Activated CD4-positive, alpha-beta T cell treated with anti-CD3 and anti-CD28 coated beads for 48 hours (primary cell): Measurements from ENCODE around the gene FOLR2.

Experiments used
- DNase-seq: peaks from one replicate; pipeline ENCODE4 v3.0.0-alpha.2; 2020

The FOLR2 gene

DNA sequence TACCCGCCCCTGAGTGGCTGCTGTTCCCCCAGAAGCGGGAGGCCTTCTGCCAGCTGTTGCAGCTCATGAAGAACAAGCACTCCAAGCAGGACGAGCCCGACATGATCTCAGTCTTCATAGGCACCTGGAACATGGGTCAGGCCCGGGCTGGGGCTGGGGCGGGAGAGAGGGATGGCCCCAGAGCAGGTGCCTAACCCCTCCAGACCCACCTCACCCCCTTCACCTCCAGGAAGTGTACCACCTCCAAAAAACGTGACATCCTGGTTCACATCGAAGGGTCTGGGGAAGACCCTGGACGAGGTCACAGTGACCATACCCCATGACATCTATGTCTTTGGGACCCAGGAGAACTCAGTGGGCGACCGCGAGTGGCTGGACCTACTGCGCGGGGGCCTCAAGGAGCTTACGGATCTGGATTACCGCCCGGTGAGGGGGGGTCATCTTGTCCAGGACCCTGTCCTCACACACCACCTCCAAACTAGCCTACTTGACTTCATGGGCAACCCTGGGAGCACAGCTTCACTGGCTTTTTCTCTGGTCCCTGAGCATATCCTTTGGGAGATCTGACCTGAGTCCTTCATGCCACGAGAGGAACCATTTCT is 14.3 kb downstream of the FOLR2 start:
- no peak for DNase-seq

DNA sequence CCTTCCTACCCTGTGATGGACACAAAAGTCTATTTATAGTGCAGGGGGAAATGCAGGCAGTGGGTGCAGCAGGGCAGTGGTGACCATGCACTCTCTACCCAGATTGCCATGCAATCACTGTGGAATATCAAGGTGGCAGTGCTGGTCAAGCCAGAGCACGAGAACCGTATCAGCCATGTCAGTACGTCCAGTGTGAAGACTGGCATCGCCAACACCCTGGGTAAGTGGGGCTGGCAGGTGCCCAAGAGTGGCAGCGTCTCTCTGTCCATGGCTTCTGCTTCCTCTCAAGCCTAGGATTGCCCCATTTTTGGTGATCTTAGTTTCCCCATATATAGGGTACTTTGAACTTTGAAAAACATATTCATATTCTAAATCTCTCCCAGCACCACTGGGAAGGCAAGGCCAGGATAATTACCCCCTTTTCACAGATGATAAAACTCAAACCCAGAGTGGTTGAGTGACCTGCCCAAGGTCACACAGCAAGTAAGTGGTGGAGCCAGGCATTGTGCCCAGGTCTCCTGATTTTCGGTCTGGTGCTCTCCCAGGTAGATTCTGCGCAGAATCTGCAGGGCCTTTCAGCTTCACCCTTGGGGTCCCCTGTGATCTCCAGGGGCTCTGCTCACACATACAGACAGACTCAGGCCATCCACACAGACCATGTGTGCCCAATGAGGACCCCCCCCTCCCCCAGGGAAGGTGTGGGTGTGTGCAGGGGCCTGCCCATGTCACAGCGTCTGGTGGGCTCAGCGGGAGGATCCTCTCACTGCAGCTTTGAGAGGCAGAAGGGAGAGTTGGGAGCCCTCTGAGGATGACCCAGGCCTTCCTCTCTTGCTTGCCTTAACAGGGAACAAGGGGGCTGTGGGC is 15.0 kb downstream of the FOLR2 start:
- no peak for DNase-seq

DNA sequence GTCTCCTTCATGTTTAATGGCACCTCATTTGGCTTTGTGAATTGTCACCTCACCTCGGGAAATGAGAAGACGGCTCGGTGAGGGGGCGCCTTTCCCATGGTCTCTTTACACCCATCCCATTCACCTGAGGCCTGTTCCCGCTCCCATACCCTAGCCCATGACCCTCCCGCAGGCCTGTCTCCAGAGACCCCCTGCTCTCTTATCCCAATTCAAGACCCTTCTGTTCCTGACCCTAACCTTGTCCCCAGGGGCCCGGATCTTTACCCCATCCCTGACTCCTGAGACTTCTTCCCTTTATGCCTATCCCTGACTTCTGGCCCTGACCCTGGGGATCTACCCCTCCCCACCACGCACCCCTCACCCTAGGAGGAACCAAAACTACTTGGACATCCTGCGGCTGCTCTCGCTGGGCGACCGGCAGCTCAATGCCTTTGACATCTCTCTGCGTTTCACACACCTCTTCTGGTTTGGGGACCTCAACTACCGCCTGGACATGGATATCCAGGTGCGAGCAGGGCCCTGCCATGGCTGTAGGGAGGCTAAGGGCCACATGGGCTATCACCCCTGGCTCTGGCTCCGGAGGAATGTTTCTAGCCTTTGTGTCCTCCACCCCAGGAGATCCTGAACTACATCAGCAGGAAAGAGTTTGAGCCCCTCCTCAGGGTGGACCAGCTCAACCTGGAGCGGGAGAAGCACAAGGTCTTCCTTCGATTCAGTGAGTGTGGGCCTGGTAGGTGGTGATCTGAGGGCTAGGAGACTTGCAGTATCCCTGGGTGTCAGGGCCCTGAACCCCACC is 15.9 kb downstream of the FOLR2 start:
- no peak for DNase-seq

DNA sequence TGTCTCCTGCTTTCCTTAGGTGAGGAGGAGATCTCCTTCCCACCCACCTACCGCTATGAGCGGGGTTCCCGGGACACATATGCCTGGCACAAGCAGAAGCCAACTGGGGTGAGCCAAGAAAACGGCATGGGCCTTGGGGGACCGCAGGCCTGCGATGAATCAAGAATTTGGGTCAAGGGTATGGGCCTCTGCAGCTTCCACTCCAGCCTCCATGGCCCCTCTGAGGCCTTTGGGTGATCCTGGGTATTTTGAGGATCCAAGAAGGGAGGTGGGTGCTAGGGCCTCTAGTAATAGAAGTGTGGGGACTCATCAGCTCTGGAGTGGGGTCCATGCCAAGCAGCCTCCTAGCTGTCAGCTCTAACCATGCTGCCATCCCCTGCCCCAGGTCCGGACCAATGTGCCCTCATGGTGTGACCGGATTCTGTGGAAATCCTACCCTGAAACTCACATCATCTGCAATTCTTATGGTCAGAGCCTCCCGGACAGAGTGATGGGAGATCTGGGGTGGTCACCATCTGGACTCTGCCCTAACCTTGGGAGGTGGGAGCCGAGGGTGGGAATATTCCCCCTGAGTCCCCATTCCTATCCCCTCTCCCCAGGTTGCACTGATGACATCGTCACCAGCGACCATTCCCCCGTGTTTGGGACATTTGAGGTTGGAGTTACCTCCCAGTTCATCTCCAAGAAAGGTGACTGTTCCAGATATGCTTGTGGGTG is 16.6 kb downstream of the FOLR2 start:
- DNase-seq: no peak

DNA sequence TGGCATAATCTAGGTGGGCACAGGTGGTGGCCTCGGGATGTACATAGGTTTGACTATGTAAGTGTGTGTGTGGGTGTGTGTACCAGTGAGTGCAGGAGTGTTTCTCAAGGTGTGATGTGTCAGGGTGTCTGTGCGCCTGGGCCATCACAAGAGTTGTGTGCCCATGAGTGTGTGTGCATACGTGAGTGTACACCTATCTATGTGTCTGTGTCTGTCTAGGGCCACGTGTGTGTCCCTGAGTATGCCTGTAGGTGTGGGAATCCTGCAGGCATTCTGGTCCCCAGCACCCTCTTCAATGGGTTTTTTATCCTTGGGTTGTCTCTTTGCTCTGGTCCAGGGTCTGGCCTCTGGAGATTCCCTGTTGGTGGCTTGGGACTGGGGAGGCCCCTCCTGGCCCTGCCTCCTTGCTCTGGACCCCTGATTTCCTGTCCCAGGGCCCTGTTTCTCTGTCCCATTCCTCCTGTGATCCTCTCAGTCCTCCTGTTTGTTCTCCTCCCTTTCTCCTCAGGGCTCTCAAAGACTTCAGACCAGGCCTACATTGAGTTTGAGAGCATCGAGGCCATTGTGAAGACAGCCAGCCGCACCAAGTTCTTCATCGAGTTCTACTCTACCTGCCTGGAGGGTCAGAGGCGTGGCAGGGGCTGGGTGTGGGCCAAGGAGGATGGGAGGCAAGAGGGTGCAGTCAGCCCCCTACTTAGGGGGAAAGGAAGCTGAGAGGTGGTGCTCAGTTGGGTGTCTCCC is 17.3 kb downstream of the FOLR2 start:
- DNase-seq: no peak

DNA sequence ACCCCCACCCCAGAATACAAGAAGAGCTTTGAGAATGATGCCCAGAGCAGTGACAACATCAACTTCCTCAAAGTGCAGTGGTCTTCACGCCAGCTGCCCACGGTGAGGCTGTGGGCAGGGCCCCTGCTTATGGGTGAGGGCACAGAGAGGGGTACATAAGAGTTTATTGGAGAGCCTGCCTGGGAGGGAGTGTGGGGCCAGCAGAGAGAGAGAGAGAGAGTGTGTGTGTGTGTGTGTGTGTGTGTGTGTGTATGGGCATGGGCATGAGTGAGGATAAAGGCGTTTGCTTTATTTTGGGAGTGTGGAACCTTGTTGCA is 17.9 kb downstream of the FOLR2 start:
- no peak for DNase-seq

DNA sequence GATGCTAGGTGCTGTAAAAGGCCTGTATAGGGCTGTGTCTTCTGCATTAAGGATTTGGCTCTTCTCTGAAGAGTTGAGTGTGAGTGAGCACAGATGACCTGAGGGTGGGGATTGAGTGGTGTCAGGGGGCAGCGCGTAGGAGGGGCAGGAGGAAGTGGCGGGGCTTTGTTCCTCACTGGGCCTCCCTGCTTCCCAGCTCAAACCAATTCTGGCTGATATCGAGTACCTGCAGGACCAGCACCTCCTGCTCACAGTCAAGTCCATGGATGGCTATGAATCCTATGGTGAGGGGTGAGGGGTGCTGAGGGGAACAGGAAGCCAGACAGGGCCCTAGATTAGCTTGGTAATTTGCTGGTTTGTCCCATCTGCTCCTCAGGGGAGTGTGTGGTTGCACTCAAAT is 18.3 kb downstream of the FOLR2 start:
- no peak for DNase-seq

DNA sequence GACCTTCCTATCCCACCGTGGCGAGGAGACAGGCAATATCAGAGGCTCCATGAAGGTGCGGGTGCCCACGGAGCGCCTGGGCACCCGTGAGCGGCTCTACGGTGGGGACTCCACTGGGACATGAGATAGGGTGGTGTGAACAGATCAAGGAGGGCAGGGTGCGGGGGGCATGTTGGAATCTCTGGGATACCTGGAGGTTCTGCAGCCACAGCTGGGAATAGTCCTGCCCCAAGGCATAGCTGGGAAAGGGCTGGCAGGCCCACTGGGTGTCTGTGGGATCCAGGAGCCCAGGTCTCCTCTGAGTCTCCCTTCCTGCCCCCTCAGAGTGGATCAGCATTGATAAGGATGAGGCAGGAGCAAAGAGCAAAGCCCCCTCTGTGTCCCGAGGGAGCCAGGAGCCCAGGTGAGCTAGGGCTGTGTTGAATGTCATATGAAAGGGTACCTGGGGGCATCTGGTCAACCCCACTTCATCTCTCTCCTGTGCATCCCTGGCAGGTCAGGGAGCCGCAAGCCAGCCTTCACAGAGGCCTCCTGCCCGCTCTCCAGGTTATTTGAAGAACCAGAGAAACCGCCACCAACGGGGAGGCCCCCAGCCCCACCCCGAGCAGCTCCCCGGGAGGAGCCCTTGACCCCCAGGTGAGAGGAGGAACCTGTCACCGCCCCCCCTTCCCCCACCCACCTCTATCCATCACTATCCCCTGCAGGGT is 18.9 kb downstream of the FOLR2 start:
- DNase-seq: no peak

DNA sequence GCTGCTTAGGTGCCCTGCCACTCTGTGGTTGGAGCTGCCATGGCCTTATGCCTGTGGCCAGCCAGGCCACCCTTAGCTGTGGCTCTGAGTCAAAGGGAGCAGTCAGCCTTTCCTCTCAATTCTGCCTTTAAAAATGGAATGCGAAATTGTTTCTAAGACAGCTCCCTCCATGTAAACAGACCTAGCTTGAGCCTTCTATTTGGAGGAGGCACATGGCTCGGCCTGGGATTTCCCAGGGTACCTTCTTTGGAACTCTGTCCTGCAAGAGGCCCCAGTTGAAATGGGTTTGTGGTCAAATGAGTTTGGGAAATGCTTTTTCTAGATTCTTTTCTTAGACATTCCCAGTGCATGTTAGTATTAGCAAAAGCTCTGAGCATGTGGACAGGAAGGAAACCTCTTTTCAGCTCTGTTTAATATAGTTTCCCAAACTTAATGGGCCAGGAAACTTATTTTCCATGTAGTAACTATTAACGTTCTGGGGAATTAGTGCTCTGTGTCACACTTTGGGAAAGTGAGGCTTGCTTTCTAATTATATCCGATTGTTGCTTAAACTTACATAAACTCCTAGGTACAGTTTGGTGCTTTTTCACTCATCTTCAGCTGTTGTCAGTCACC is 19.6 kb downstream of the FOLR2 start:
- no peak for DNase-seq

DNA sequence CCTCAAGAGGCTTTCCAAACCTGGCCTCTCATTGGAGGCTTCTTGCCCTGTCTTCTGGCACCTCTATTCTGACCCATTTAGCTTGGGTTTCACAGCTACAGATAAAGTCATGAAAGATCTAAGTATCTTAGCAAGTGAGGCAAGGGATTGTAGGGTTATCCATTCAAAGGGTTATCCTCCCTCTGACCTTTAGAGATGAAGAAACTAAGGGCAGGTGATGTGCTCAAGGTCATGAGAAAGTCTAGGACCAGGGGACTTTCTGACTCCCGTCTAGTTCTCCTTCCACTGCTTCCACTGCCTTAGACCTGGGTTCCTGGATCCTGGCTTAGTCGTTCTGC is 20.1 kb downstream of the FOLR2 start:
- no peak for DNase-seq

DNA sequence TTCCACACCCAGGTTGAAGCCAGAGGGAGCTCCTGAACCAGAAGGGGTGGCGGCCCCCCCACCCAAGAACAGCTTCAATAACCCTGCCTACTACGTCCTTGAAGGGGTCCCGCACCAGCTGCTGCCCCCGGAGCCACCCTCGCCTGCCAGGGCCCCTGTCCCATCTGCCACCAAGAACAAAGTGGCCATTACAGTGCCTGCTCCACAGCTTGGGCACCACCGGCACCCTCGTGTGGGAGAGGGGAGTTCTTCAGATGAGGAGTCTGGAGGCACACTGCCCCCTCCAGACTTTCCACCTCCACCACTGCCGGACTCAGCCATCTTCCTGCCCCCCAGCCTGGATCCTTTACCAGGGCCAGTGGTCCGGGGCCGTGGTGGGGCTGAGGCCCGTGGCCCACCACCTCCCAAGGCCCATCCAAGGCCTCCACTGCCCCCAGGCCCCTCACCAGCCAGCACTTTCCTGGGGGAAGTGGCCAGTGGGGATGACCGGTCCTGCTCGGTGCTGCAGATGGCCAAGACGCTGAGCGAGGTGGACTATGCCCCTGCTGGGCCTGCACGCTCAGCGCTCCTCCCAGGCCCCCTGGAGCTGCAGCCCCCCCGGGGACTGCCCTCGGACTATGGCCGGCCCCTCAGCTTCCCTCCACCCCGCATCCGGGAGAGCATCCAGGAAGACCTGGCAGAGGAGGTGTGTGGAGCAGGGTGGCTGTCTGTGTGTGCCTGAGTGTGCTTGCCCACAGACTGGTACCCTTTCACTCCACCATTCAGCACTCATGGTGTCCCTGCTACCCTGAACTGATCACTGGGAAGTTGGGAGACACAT is 20.7 kb downstream of the FOLR2 start:
- no peak for DNase-seq

DNA sequence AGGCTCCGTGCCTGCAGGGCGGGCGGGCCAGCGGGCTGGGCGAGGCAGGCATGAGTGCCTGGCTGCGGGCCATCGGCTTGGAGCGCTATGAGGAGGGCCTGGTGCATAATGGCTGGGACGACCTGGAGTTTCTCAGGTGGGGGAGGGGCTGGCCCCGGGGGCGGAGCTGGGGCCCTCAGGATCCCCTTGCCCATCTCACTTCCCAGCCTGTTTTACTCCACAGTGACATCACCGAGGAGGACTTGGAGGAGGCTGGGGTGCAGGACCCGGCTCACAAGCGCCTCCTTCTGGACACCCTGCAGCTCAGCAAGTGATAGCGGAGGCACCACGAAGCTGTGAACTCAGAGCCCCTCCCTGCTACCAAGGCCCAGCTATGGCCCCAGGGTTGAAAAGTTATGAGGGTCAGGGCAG is 21.5 kb downstream of the FOLR2 start:
- DNase-seq: peak; percentile 75

DNA sequence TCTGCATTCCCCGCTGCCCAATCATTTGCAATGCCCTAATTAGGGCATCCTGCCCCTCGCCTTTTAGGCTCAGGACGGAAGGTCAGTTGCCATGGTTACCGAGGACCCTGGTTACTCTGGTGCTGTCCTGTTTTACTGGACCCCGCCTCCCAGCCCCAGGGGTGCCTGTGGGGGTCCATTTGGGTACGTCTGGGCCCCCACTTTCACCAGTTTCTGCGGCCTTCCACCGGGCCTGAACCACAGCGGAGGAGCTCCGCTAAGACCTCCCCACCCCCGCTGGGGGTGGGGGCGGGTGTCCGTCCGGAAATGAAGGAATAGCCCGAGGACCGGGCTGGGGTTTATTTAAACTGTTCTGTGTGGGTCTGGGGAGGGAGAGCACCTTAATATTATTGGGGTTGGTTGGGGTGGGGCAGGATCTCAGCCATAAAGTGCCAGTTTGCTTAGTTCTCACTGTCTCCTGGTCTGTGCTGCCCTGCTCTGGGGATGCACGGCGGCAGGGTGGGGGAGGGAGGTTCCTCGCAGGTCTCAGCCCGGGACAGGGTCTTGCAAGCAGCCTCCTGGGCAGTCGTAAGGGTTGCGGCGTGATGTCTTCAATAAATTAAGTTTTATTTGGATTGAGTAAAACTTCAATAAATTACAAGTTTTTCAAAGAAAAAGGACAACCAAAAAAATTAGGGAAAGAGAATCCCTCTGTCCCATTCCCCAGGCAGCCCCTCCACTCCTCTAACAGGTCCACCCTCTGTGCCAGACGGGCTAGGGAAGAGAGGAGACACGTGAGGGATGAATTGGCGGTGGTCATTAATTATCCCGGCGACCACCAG is 22.1 kb downstream of the FOLR2 start:
- DNase-seq: no peak

DNA sequence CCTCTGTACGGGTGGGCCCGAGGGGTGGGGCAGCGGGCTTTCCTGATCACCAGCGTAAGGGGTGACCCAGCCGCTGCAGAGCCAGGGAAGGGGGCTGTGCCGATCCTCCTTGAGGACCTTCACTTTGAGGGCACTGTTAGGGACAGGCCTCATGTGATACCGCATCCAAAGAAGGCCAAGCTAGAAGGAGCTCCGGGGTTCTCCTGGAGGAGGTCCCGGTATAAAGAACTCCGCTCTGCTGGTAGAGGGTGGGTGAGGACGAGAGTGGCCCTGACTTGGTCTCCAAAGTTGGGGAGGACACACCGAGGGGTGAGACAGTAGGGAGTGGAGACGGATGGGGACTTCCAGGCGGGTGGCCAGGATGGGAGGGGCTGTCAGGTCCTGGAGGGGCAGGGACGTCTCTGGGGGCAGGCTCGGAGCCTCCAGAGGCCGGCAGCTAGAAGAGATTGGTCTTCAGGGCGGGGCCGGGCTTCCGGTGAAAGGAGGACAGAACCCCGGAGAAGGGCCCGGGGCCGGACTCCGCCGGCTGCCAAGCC is 22.8 kb downstream of the FOLR2 start:
- no peak for DNase-seq

DNA sequence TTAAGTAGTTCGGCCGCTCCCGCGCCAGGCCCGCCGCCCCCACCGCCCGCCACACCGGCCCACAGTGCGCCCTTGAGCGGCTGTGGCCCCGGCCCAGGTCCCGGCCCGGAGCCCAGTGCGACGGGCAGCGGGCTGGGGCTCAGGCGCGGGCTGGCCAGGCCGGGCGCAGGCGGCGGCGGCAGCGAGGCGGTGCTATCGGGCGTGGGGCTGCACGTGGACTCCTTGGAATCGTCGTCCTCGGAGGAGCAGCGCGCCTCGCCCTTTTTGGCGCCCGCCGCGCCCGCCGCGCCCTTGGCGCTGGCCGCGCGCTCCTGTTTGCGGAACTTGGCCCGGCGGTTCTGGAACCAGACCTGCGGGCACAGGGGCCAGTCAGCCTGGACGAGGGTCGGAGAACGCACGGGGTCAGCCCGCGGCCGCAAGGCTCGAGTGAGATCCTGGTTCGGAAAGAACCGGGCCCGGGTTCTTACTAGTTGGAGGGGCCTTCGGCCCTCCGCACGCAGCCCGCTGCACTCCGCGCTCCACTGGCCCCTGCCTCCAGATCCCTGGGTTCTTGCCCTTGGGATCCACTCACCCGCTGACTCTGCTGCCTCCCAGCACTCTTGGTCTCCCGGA is 23.4 kb downstream of the FOLR2 start:
- no peak for DNase-seq

DNA sequence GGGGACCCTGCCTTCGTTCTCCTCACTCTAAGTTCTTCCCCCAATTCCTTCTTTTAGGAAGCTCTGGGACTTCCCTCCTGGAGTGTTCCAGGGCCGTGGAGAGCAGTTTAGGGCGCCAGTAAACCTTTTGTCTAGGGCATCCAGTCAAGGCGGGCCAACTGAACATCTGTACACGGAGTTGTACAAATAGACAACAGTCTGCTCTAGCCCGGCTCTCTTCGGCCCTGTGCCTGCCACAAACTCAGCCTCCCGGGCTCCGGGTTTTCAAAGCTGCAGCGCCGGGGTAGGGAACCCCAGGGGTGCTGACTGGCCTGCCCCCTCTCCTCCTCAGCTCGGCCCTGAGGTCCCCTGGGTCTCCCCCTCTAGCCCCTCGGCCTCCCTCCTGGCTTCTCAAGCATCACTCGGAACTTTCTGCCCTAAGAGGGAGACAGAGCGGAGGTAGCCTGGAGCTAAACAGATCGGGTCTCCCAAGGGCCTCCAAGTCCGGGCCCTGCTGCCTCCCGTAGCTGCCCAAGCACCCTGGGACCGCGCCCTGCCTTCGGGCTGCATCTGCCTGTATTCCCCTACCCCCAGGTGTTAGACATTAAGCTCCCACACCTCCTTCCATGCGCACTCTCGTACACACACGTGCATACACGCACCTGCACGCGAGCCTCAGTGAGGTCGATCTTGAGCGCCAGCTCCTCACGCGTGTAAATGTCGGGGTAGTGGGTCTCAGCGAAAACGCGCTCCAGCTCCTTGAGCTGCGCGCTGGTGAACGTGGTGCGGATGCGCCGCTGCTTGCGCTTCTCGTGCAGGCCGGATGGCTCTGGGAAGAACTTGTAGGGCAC is 24.1 kb downstream of the FOLR2 start:
- no peak for DNase-seq

DNA sequence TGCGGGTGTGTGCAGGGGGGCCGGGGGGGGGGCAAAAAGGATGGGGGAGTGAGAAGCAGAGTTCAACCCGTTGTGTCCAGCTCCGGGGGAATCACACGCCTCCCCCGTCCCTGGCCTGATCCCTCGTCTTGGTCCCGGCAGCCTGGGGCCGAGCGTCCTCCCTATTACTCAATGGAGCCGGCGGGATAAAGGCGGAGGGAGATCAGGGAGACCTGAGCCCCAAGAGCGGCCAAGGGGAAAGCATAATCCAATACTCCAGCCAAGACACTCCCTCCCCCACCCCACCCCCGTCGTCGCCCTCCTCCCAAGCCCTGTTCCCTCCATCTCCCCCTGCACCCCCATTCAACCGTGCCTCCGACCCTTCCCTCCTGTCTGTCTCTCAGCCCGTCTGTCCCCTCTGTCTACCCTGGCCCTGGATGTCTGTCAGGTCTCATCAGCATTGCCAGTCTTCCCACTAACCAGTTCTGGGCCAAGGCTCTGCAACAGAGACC is 24.7 kb downstream of the FOLR2 start:
- DNase-seq: no peak

DNA sequence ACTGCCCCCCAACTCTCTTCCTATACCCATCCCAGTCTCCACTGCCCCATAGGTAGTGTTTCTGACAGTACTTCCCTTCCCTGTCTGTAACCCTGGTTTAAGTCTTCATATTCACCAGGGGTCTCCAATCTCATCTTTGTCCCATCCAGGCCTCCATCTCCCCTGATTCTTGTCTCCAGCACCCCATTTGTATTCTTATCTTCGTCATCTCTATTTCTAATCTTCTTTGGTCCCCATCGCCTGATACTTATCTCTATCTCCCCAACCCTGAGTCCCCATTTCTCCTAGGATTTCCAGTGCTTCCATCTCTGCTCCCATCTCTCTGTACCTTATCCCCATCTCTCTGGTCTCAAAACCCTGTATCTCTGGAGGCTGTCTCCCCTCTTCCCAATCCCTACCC is 25.5 kb downstream of the FOLR2 start:
- DNase-seq: no peak
